HepG2 (cell line): Measurements from ENCODE around the gene SLC5A6. TPM values are rescaled to one million over a fixed set of nuclear protein-coding genes. Genes with fewer than 3 reads are reported as not detected.
A peak's percentile ranks its signal among the peaks of the same experiment; 100 is the strongest.

Source experiments
- KAT8 ChIP-seq: IDR thresholded peaks from 2 replicates; pipeline ENCODE4 v1.6.1; 2016; ENCODE audit warnings: missing genetic modification reagents, missing compliant biosample characterization
- KDM2A ChIP-seq: sonication (generic); formaldehyde crosslinking; IDR thresholded peaks from 2 replicates; pipeline ENCODE4 v1.4.0; 2020; ENCODE audit warnings: low read depth, missing genetic modification reagents, borderline replicate concordance
- PLRG1 ChIP-seq: fragments of 450-650 bp; conservative IDR thresholded peaks from 2 replicates; pipeline ENCODE4 v1.6.1; 2016
- RAD51 ChIP-seq: fragments of 450-650 bp; IDR thresholded peaks from 2 replicates; pipeline ENCODE4 v1.6.1; 2016; ENCODE audit warnings: borderline replicate concordance
- SRSF1 ChIP-seq: fragments of 200-400 bp; formaldehyde crosslinking; optimal IDR thresholded peaks from 2 replicates; pipeline ENCODE3; 2017; ENCODE audit warnings: mild to moderate bottlenecking, low read depth, low read length, moderate library complexity
- TCF12 ChIP-seq, 2 experiments: fragments of 450-650 bp in 1 of 2; sonication (generic) in 1 of 2; formaldehyde crosslinking in 1 of 2; IDR thresholded peaks; 2 replicates each; pipeline versions ENCODE4 v1.6.1 to v1.8.0; 2017 to 2022; ENCODE audit warnings: antibody characterized with exemption in 1 of 2, mild to moderate bottlenecking in 1 of 2, missing genetic modification reagents in 1 of 2, moderate library complexity in 1 of 2
- UBTF ChIP-seq: sonication (generic); formaldehyde crosslinking; IDR thresholded peaks from 2 replicates; pipeline ENCODE4 v1.4.0; 2020; ENCODE audit warnings: mild to moderate bottlenecking, missing genetic modification reagents
- USF2 ChIP-seq, 2 experiments: sonication (generic) in 1 of 2; formaldehyde crosslinking in 1 of 2; IDR thresholded peaks; 2 replicates each; pipeline versions ENCODE4 v1.5.1 to v1.6.1; 2011 to 2020; ENCODE audit warnings: borderline replicate concordance in 1 of 2, low read depth in 1 of 2, low read length in 1 of 2, mild to moderate bottlenecking in 1 of 2, missing genetic modification reagents in 1 of 2, moderate library complexity in 1 of 2
- XBP1 ChIP-seq: sonication (generic); formaldehyde crosslinking; IDR thresholded peaks from 2 replicates; pipeline ENCODE4 v1.5.0; 2020; ENCODE audit warnings: missing genetic modification reagents
- ZNF264 ChIP-seq: sonication (generic); formaldehyde crosslinking; IDR thresholded peaks from 2 replicates; pipeline ENCODE4 v1.4.0; 2020; ENCODE audit warnings: missing genetic modification reagents
- ZNF512 ChIP-seq: sonication (generic); formaldehyde crosslinking; IDR thresholded peaks from 2 replicates; pipeline ENCODE4 v1.4.0; 2020; ENCODE audit warnings: mild to moderate bottlenecking, missing genetic modification reagents
- ZNF646 ChIP-seq: sonication (generic); formaldehyde crosslinking; IDR thresholded peaks from 2 replicates; pipeline ENCODE4 v1.9.0; 2021; ENCODE audit warnings: mild to moderate bottlenecking, missing genetic modification reagents
- ZUFSP ChIP-seq: sonication (generic); formaldehyde crosslinking; IDR thresholded peaks from 2 replicates; pipeline ENCODE4 v1.9.0; 2021; ENCODE audit warnings: missing genetic modification reagents, mild to moderate bottlenecking, borderline replicate concordance
- polyA plus RNA-seq, 8 experiments: library from polyadenylated mRNA; depleted of rRNA in 3 of 8; stranded (reverse) in 7 of 8; unstranded in 1 of 8; fragments of >200 nt; fragmentation: Illumina TruSeq in 4 of 8; extraction: Trizol in 4 of 8; gene quantifications; 2 replicates each; pipeline versions ENCODE4 v1.2.1 to v1.2.3, GENCODE V29; 2011 to 2016; ENCODE audit warnings: low read depth in 4 of 8, missing spikeins in 1 of 8, mixed read lengths in 1 of 8; ENCODE audit not compliant: insufficient read depth in 1 of 8
- total RNA-seq, 5 experiments: library from RNA; depleted of rRNA; stranded (reverse); fragments of >200 nt; fragmentation: Illumina TruSeq; extraction: Trizol; gene quantifications; 2 replicates each; pipeline ENCODE4 v1.2.3, GENCODE V29; 2016; ENCODE audit warnings: low read depth in 1 of 5

The SLC5A6 gene
- total and polyA plus RNA-seq, 2 of the 13 experiments (the other 11 are each of a cell fraction or from before 2014, with no cell fraction given) = 135 to 417 TPM

GRCh38 chr2:27211241-27211942 lies 676 bp downstream of the SLC5A6 start (continued):
- TF ChIP-seq ZNF646 (CRISPR knock-in tag) (no peak), UBTF (no peak), PLRG1 (no peak), SRSF1 (no peak), RAD51 (no peak), KAT8 (no peak), KDM2A (CRISPR knock-in tag) (peak; percentile 28; the same call in 1 of the 2 replicates), ZNF512 (CRISPR knock-in tag) (no peak), TCF12 (IDR thresholded peaks at IDR 0.05) (no peak), TCF12 (CRISPR knock-in tag; IDR thresholded peaks at IDR 0.05) (no peak; the same call in 1 of the 2 replicates), XBP1 (CRISPR knock-in tag) (no peak), USF2 (IDR thresholded peaks at IDR 0.05; ENCODE audit: low read depth, low read length) (no peak), USF2 (CRISPR knock-in tag; IDR thresholded peaks at IDR 0.05; ENCODE audit: borderline replicate concordance) (no peak), ZNF264 (0 out of 2 replicates have a peak, but pooled peaks have one; percentile 30), ZUFSP (CRISPR knock-in tag) (no peak)
